ENCODE results near the gene GCNT1. TPM values are rescaled to one million over a fixed set of nuclear protein-coding genes. Genes with fewer than 3 reads are reported as not detected.
"Not testable (repeated sequence)": the region's sequence is repeated elsewhere in the genome, so short reads cannot be mapped to it uniquely, and the experiment has no call there.

GCNT1 gene
- total RNA-seq, 1 experiment from 2014 or later = 0.79 TPM

DNA sequence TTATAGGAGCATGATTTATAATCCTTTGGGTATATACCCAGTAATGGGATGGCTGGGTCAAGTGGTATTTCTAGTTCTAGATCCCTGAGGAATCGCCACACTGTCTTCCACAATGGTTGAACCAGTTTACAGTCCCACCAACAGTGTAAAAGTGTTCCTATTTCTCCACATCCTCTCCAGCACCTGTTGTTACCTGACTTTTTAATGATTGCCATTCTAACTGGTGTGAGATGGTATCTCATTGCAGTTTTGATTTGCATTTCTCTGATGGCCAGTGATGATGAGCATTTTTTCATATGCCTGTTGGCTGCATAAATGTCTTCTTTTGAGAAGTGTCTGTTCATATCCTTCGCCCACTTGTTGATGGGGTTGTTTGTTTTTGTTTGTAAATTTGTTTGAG, 20.4 kb downstream of the GCNT1 start:
- not testable (repeated sequence) for DNase-seq (ENCODE audit: extremely low read depth, low read depth)

- DNase-seq (ENCODE audit: extremely low read depth, low read depth) = no peak
Observed at GRCh38 chr9:76486151-76486550, 27.2 kb downstream of the GCNT1 start.

DNA sequence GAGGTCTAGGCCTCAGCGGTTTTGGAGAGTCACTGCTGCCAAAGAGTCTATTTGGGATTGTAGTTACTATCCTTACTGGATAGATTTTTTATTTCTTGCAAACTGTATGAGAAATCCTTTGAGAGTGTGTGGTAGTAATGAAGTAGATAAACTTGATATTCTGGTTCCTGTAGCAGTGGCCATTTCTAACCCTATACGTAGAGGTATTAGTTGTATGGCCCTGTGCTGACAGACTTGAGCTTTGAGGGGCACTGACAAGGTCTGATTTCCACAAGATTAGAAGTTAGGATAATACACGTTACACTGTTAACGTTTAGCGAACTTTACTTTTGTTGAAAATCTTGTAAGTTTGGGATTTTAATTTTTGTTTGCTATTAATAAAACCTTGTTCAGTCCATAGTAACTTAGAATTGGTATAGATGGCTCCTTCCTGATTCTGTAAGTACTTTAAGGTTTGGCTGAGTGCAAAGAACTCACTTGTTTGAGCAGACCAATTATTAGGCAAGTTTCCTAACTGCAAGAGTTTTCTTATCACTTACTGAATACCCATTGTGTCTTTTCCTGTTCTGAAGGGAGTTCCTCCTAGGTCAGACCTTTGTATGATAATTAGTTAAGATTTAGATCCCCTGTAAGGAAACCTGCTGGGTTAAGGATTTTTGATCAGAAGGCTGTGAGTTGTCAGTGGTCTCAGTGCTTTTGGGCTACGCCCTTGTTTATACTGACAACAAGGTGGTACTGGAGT, 31.4 kb downstream of the GCNT1 start:
- DNase-seq (ENCODE audit: extremely low read depth, low read depth) = no peak

GRCh38 chr9:76491056-76491455, 32.1 kb downstream of the GCNT1 start:
- not testable (repeated sequence) for DNase-seq (ENCODE audit: extremely low read depth, low read depth)

GRCh38 chr9:76493496-76493895, 34.5 kb downstream of the GCNT1 start:
- DNase-seq (ENCODE audit: extremely low read depth, low read depth) = not testable (repeated sequence)

DNA sequence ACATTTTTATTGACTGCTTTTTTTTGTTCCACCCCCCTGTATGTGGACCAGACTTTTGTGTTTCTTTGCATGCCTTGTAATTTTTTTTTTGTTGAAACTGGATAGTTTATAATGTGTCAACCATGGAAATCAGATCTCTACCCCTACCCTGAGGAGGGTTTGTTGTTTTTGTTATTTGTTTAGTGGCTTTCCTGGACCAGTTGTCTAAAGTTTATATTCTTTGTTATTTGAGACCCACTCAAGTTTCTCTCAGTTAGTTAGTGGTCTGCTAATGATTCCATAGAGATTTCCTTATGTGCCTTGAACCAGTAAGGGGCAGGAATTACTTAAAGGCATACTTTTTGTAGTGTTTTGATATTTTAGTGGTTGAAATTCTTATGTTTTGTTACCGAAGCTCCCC, 41.1 kb downstream of the GCNT1 start:
- DNase-seq (ENCODE audit: extremely low read depth, low read depth) = no peak

DNA sequence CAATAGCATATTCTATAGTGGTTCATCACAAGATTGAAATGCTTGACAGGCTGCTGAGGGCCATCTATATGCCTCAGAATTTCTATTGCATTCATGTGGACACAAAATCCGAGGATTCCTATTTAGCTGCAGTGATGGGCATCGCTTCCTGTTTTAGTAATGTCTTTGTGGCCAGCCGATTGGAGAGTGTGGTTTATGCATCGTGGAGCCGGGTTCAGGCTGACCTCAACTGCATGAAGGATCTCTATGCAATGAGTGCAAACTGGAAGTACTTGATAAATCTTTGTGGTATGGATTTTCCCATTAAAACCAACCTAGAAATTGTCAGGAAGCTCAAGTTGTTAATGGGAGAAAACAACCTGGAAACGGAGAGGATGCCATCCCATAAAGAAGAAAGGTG, 43.8 kb downstream of the GCNT1 start:
- no peak for DNase-seq (ENCODE audit: extremely low read depth, low read depth)

DNA sequence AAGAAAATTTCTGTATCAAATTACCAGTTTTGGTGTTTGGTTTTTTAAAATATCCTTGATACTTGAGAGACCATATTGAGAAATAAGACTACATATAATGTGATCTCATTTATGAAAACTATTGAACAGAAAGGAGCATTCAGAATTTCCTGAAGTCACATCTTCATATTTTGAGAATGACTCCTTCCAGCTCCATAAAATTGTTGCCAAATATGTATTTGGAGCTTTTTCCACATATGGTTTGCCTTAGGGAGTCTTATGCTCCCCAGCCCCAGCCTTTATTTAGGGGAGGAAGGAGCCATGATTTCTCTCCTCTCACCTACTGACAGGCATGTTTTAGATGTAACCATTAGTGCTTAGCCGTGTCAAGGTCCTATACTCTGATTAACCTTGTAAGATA, 51.1 kb downstream of the GCNT1 start:
- DNase-seq (ENCODE audit: extremely low read depth, low read depth) = no peak

DNA sequence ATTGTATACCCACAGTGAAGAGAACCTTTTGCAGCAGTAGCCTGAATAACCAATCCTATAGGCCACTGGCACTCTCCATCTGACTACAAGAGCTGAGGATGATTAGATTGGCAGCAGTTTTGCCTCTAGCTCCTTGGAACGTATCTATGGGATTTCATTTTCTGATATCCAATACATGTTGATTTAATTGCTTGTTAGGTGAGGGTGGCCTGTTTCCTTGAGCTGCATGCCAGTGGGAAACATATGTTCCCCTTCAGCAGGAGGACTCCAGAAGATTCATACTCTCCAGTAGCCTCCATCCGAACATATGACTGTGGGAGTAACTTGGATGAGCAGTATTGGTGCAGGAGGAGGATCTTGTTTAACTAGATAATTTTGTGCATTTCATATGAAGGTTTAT, 51.5 kb downstream of the GCNT1 start:
- no peak for DNase-seq (ENCODE audit: extremely low read depth, low read depth)

GRCh38 chr9:76512826-76513225, 53.8 kb downstream of the GCNT1 start:
- no peak for DNase-seq (ENCODE audit: extremely low read depth, low read depth)

GRCh38 chr9:76516350-76516749, 57.4 kb downstream of the GCNT1 start:
- DNase-seq (ENCODE audit: extremely low read depth, low read depth) = no peak

DNA sequence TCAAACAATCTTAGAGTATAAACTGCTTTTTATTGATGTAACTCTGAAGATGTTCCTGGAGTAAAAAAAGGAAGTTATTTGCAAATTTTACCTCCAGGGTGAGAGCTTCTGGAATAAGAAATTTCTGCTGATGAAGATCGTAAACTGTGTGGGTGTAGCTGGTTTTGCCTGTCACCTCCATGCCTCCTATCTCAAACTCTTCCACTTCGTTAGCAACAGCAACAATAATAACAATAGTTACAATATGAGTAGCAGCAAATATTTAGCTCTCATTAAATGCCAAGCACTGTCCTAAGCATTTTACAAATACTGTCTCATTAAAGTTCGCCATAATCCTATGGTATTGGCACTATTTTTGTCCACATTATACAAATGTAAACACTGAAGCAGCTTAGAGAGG, 57.9 kb downstream of the GCNT1 start:
- DNase-seq (ENCODE audit: extremely low read depth, low read depth) = no peak

- no peak for DNase-seq (ENCODE audit: extremely low read depth, low read depth)
Observed at GRCh38 chr9:76519075-76519835, 60.3 kb downstream of the GCNT1 start.

DNA sequence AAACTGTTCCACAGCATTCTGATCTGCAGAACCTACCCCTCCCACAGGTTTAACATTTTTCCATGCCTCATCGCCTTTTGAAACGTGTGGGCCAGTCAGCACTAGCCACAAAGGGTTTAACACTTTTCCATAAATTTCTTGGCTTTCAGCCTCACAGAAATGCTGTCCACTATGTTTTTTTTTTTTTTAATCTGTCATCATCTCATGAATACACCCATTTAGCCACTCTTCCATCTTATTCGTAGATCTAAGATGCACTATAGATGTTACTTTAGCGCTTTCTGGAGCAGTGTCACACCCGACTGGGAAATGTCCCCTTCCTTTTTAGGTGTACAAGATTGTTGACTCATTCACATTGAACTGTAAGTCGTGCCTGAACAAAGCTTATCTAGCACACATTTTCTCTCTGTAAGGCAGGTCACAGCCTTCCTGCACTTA, 62.3 kb downstream of the GCNT1 start:
- no peak for DNase-seq (ENCODE audit: extremely low read depth, low read depth)

- DNase-seq (ENCODE audit: extremely low read depth, low read depth) = no peak
Observed at GRCh38 chr9:76521906-76522305, 62.9 kb downstream of the GCNT1 start.

GRCh38 chr9:76523617-76524200, 64.7 kb downstream of the GCNT1 start:
- DNase-seq (ENCODE audit: extremely low read depth, low read depth) = not testable (repeated sequence)

GRCh38 chr9:76525196-76525595, 66.2 kb downstream of the GCNT1 start:
- DNase-seq (ENCODE audit: extremely low read depth, low read depth) = no peak

GRCh38 chr9:76526026-76526425, 67.0 kb downstream of the GCNT1 start:
- no peak for DNase-seq (ENCODE audit: extremely low read depth, low read depth)

DNA sequence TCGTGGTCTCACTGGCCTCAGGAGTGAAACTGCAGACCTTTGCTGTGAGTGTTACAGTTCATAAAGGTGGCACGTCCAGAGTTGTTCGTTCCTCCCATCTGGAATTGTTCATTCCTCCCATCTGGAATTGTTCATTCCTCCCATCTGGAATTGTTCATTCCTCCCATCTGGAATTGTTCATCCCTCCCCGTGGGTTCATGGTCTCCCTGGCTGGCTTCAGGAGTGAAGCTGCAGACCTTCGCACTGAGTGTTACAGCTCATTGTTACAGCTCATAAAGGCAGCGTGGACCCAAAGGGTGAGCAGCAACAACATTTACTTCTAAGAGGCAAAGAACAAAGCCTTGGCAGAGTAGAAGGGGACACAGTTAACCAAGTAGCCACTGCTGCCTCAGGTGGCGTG, 69.1 kb downstream of the GCNT1 start:
- no peak for DNase-seq (ENCODE audit: extremely low read depth, low read depth)

- no peak for DNase-seq (ENCODE audit: extremely low read depth, low read depth)
Observed at GRCh38 chr9:76528642-76529190, 69.7 kb downstream of the GCNT1 start.

- no peak for DNase-seq (ENCODE audit: extremely low read depth, low read depth)
Observed at GRCh38 chr9:76529653-76530052, 70.7 kb downstream of the GCNT1 start.
